Measurements from ENCODE around the gene TMEM237.
A peak's percentile ranks its signal among the peaks of the same experiment; 100 is the strongest.

The TMEM237 gene

GRCh38 chr2:201642086-201642578 is 1.2 kb downstream of the TMEM237 start:
- no peak for DNase-seq (ENCODE audit: low read depth in 3 of 3)

GRCh38 chr2:201639205-201639604 is 4.1 kb downstream of the TMEM237 start:
- DNase-seq (ENCODE audit: low read depth in 3 of 3) = no peak

GRCh38 chr2:201638326-201638725 is 5.0 kb downstream of the TMEM237 start:
- no peak for DNase-seq (ENCODE audit: low read depth in 3 of 3)

GRCh38 chr2:201633661-201634249 is 9.5 kb downstream of the TMEM237 start:
- DNase-seq (ENCODE audit: low read depth in 3 of 3) = no peak

- DNase-seq (ENCODE audit: low read depth in 3 of 3) = no peak
Measured at GRCh38 chr2:201631041-201631440, 12.3 kb downstream of the TMEM237 start.

- no peak for DNase-seq (ENCODE audit: low read depth in 3 of 3)
Measured at GRCh38 chr2:201630577-201630976, 12.7 kb downstream of the TMEM237 start.

GRCh38 chr2:201628545-201628944 is 14.8 kb downstream of the TMEM237 start:
- DNase-seq (ENCODE audit: low read depth in 3 of 3) = no peak

- no peak for DNase-seq (ENCODE audit: low read depth in 3 of 3)
Measured at GRCh38 chr2:201622306-201622970, 20.9 kb downstream of the TMEM237 start.

GRCh38 chr2:201621293-201621999 is 21.9 kb downstream of the TMEM237 start:
- DNase-seq (ENCODE audit: low read depth in 3 of 3) = no peak

- peak in 1 of 3 experiments; percentile 2 for DNase-seq (ENCODE audit: low read depth in 3 of 3)
Measured at GRCh38 chr2:201618744-201619662, 24.3 kb downstream of the TMEM237 start.

GRCh38 chr2:201608021-201608420 is 35.3 kb downstream of the TMEM237 start:
- no peak for DNase-seq (ENCODE audit: low read depth in 3 of 3)

- no peak for DNase-seq (ENCODE audit: low read depth in 3 of 3)
Measured at GRCh38 chr2:201607568-201607967, 35.7 kb downstream of the TMEM237 start.

GRCh38 chr2:201600906-201601305 is 42.4 kb downstream of the TMEM237 start:
- no peak for DNase-seq (ENCODE audit: low read depth in 3 of 3)

GRCh38 chr2:201597397-201597796 is 45.9 kb downstream of the TMEM237 start:
- DNase-seq (ENCODE audit: low read depth in 3 of 3) = no peak

GRCh38 chr2:201580486-201580885 is 62.8 kb downstream of the TMEM237 start:
- no peak for DNase-seq (ENCODE audit: low read depth in 3 of 3)

GRCh38 chr2:201579536-201579935 is 63.8 kb downstream of the TMEM237 start:
- DNase-seq (ENCODE audit: low read depth in 3 of 3) = no peak

GRCh38 chr2:201575971-201576370 is 67.3 kb downstream of the TMEM237 start:
- DNase-seq (ENCODE audit: low read depth in 3 of 3) = no peak

- DNase-seq (ENCODE audit: low read depth in 3 of 3) = no peak
Measured at GRCh38 chr2:201574766-201575165, 68.5 kb downstream of the TMEM237 start.

GRCh38 chr2:201572846-201573508 is 70.3 kb downstream of the TMEM237 start:
- DNase-seq (ENCODE audit: low read depth in 3 of 3) = no peak

Data from stimulated activated CD4-positive, alpha-beta T cell treated with anti-CD3 and anti-CD28 coated beads, TNF-alpha, amount 100 ng/mL, for 24 hours (primary cell).